CD8-positive, alpha-beta memory T cell (primary cell): ENCODE data around the gene MRPL50. TPM values are rescaled to one million over a fixed set of nuclear protein-coding genes. Genes with fewer than 3 reads are reported as not detected.

Experiments used
- CTCF ChIA-PET: fragments of 350-600 bp; sonication (Branson Sonifier 250); formaldehyde crosslinking; loops from one replicate; lab custom pipeline; 2021; ENCODE audit warnings: antibody characterized with exemption; lab: Charles Lee
- POLR2A ChIA-PET: fragments of 350-600 bp; sonication (Branson Sonifier 250); formaldehyde crosslinking; loops from one replicate; lab custom pipeline; 2021; ENCODE audit warnings: antibody characterized with exemption; lab: Charles Lee
- DNase-seq, 5 donors: peaks; one replicate each; pipeline versions ENCODE4 v3.0.0 to v3.0.0-alpha.2; 2020 to 2022; ENCODE audit warnings: mixed read lengths in 1 of 5
- H3K27ac ChIP-seq: one replicate; pipeline ENCODE4 v1.7.0; 2013; ENCODE audit warnings: low read depth, mild to moderate bottlenecking, low read length, moderate library complexity
- H3K27me3 ChIP-seq: 2 replicates; pipeline ENCODE4 v1.7.0; 2013; ENCODE audit warnings: low read length, mild to moderate bottlenecking; ENCODE audit not compliant: insufficient read depth, poor library complexity, severe bottlenecking
- H3K36me3 ChIP-seq: 2 replicates; pipeline ENCODE4 v1.7.0; 2013; ENCODE audit warnings: mild to moderate bottlenecking, low read length, moderate library complexity; ENCODE audit not compliant: insufficient read depth
- H3K4me1 ChIP-seq: 2 replicates; pipeline ENCODE4 v1.7.0; 2013; ENCODE audit warnings: mild to moderate bottlenecking, low read length, moderate library complexity; ENCODE audit not compliant: insufficient read depth
- H3K4me3 ChIP-seq: 2 replicates; pipeline ENCODE4 v1.7.0; 2013; ENCODE audit warnings: mild to moderate bottlenecking, low read length
- H3K9me3 ChIP-seq: 2 replicates; pipeline ENCODE4 v1.7.0; 2013; ENCODE audit warnings: mild to moderate bottlenecking, low read length
- H3K27ac Mint-ChIP-seq, 8 donors: one replicate each; pipeline ENCODE4 v1.8.0; 2020 to 2021; ENCODE audit warnings: mixed read lengths in 8 of 8, mild to moderate bottlenecking in 6 of 8, inconsistent platforms in 3 of 8, moderate library complexity in 3 of 8
- H3K27me3 Mint-ChIP-seq, 2 donors: one replicate each; pipeline ENCODE4 v1.8.0; 2020 to 2021; ENCODE audit warnings: mixed read lengths in 2 of 2, mild to moderate bottlenecking in 1 of 2, moderate library complexity in 1 of 2
- H3K36me3 Mint-ChIP-seq, 3 donors: one replicate each; pipeline ENCODE4 v1.8.0; 2020 to 2021; ENCODE audit warnings: mixed read lengths in 3 of 3, inconsistent platforms in 1 of 3, mild to moderate bottlenecking in 1 of 3
- H3K4me1 Mint-ChIP-seq, 3 donors: one replicate each; pipeline ENCODE4 v1.8.0; 2020 to 2021; ENCODE audit warnings: mixed read lengths in 3 of 3, inconsistent platforms in 1 of 3, mild to moderate bottlenecking in 1 of 3
- H3K4me3 Mint-ChIP-seq, 7 donors: one replicate each; pipeline ENCODE4 v1.8.0; 2020 to 2021; ENCODE audit warnings: mixed read lengths in 7 of 7, mild to moderate bottlenecking in 6 of 7, moderate library complexity in 4 of 7, inconsistent platforms in 2 of 7
- H3K9me3 Mint-ChIP-seq, 5 donors: one replicate each; pipeline ENCODE4 v1.8.0; 2020 to 2022; ENCODE audit warnings: mixed read lengths in 5 of 5, mild to moderate bottlenecking in 3 of 5, moderate library complexity in 2 of 5, inconsistent platforms in 1 of 5
- polyA plus RNA-seq: library from polyadenylated mRNA; unstranded; fragments of 300-500 nt; fragmentation: Illumina TruSeq; gene quantifications from one replicate; pipeline ENCODE4 v1.2.3, GENCODE V29; 2021
- total RNA-seq, 2 experiments: library from RNA; stranded (reverse); gene quantifications; one replicate each; pipeline ENCODE4 v1.2.3, GENCODE V29; 2021

MRPL50 gene
- total RNA-seq (10 to 100 TPM; 16.2 to 16.4 TPM), polyA plus RNA-seq (13.0 TPM)

- peak within 1 kb of the TSS; percentile 98 for H3K27ac ChIP-seq
- peaks cover 0 to 1% (median 0%) of the 10 kb centered on the region in 5 donors for H3K9me3 Mint-ChIP-seq
- peaks cover 51% of the 10 kb centered on the region for H3K4me1 ChIP-seq
- H3K27ac Mint-ChIP-seq = peak within 1 kb of the TSS; percentile 97 to 100 (median 100)
- H3K36me3 Mint-ChIP-seq = peaks cover 29 to 71% (median 47%) of the 10 kb centered on the region in 3 donors
- peaks cover 23% of the 10 kb centered on the region for H3K36me3 ChIP-seq
- H3K4me3 ChIP-seq = peak within 1 kb of the TSS; percentile 93
- H3K27me3 ChIP-seq = no peaks in the 10 kb centered on the region
- H3K27me3 Mint-ChIP-seq = no peaks in the 10 kb centered on the region
- H3K4me1 Mint-ChIP-seq = peaks cover 76 to 92% (median 90%) of the 10 kb centered on the region in 3 donors
- no peaks in the 10 kb centered on the region for H3K9me3 ChIP-seq
- POLR2A ChIA-PET = interaction anchor here (0.5 to 1.8 kb wide), 5 partner anchors 9 to 172 kb away, joined by 3 to 13 read pairs (median 3); partner anchors contain the start of gene RNF20
- DNase-seq = peak; percentile 93 to 98 (median 96)
- CTCF ChIA-PET = interaction anchor here (0.9 to 1.8 kb wide), 3 partner anchors 10 to 131 kb away, joined by 3 to 6 read pairs (median 6); no protein-coding TSS in a partner anchor
- H3K4me3 Mint-ChIP-seq = peak within 1 kb of the TSS; percentile 96 to 100 (median 98)
Measured at GRCh38 chr9:101398068-101398929, at the start of gene MRPL50, which contains the start of gene ZNF189. MRPL50 (minus strand) TSS chr9:101398618; CDS start chr9:101398592, 26 bp downstream. ZNF189 (plus strand) TSS chr9:101398851; CDS start chr9:101399157, 306 bp downstream.

DNA sequence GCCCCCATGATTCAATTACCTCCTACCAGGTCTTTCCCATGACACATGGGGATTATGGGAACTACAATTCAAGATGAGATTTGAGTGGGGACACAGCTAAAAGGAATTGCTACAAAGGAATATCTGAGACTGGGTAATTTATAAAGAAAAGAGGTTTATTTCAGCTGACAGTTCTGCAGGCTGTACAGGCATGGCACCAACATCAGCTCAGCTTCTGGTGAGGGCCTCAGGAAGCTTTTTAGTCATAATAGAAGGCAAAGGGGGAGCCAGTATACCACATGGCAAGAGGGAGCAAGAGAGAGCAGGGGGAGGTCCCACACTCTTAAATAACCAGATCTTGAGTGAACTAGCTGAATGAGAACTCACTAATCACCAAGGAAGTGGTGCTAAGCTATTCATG lies 48.3 kb upstream of the MRPL50 start:
- H3K27me3 ChIP-seq = peaks cover 5% of the 10 kb centered on the region
- no peak for DNase-seq
- no peak overlapping the region for H3K4me3 ChIP-seq
- Mint-ChIP-seq H3K4me3 (no peak overlapping the region), H3K36me3 (no peaks in the 10 kb centered on the region), H3K27me3 (peaks cover 37 to 72% of the 10 kb centered on the region in 2 donors), H3K4me1 (peaks cover 5 to 10% (median 10%) of the 10 kb centered on the region in 3 donors), H3K9me3 (peaks cover 0 to 3% (median 0%) of the 10 kb centered on the region in 5 donors), H3K27ac (no peak overlapping the region)
- CTCF ChIA-PET = no interaction called here
- no peaks in the 10 kb centered on the region for H3K4me1 ChIP-seq
- no peaks in the 10 kb centered on the region for H3K9me3 ChIP-seq
- H3K36me3 ChIP-seq = no peaks in the 10 kb centered on the region
- POLR2A ChIA-PET = no interaction called here
- H3K27ac ChIP-seq = no peak overlapping the region

- Mint-ChIP-seq H3K36me3 (no peaks in the 10 kb centered on the region), H3K9me3 (no peaks in the 10 kb centered on the region), H3K4me1 (peaks cover 5 to 10% (median 10%) of the 10 kb centered on the region in 3 donors), H3K4me3 (no peak overlapping the region), H3K27me3 (peaks cover 42 to 73% of the 10 kb centered on the region in 2 donors), H3K27ac (no peak overlapping the region)
- Histone ChIP-seq H3K36me3 (no peaks in the 10 kb centered on the region), H3K27ac (no peak overlapping the region), H3K9me3 (no peaks in the 10 kb centered on the region), H3K4me3 (no peak overlapping the region), H3K27me3 (peaks cover 5% of the 10 kb centered on the region), H3K4me1 (no peaks in the 10 kb centered on the region)
- ChIA-PET CTCF (no interaction called here), POLR2A (no interaction called here)
- no peak for DNase-seq
Measured at GRCh38 chr9:101445353-101446029, 47.1 kb upstream of the MRPL50 start.

DNA sequence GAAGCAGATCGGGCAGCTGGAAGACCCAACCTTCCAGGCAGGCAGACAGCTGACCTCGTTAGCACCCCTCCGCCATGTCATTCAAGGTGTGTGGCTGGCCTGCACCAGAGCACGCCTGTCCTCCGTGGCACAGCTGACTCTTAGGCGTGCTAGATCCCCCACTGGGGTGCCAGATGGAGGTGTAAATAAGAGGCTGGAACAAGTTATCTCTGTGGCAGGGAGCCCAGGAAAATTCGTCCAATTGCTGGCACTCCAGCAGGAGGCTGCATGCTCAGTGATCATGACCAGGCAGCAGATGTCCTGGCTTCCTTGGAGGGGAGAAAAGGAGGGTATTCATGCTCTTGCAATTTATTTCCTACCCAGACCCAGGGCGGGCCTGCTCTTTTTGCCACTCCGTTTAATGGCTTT lies 45.0 kb upstream of the MRPL50 start:
- no peaks in the 10 kb centered on the region for H3K9me3 Mint-ChIP-seq
- Histone ChIP-seq H3K4me3 (no peak overlapping the region), H3K9me3 (no peaks in the 10 kb centered on the region), H3K27ac (no peak overlapping the region), H3K36me3 (no peaks in the 10 kb centered on the region), H3K27me3 (peaks cover 5% of the 10 kb centered on the region), H3K4me1 (no peaks in the 10 kb centered on the region)
- peaks cover 35 to 78% of the 10 kb centered on the region in 2 donors for H3K27me3 Mint-ChIP-seq
- ChIA-PET POLR2A (no interaction called here), CTCF (no interaction called here)
- no peak overlapping the region for H3K27ac Mint-ChIP-seq
- no peak for DNase-seq
- H3K36me3 Mint-ChIP-seq = no peaks in the 10 kb centered on the region
- H3K4me1 Mint-ChIP-seq = peaks cover 0 to under 1% (median under 1%) of the 10 kb centered on the region in 3 donors
- no peak overlapping the region for H3K4me3 Mint-ChIP-seq

GRCh38 chr9:101442736-101443135 lies 44.3 kb upstream of the MRPL50 start:
- Histone ChIP-seq H3K4me1 (no peaks in the 10 kb centered on the region), H3K27me3 (peaks cover 5% of the 10 kb centered on the region), H3K36me3 (no peaks in the 10 kb centered on the region), H3K9me3 (no peaks in the 10 kb centered on the region), H3K4me3 (no peak overlapping the region), H3K27ac (no peak overlapping the region)
- peaks cover 32 to 78% of the 10 kb centered on the region in 2 donors for H3K27me3 Mint-ChIP-seq
- no peak overlapping the region for H3K4me3 Mint-ChIP-seq
- ChIA-PET POLR2A (no interaction called here), CTCF (no interaction called here)
- no peaks in the 10 kb centered on the region for H3K36me3 Mint-ChIP-seq
- no peaks in the 10 kb centered on the region for H3K9me3 Mint-ChIP-seq
- H3K27ac Mint-ChIP-seq = no peak overlapping the region
- H3K4me1 Mint-ChIP-seq = no peaks in the 10 kb centered on the region
- no peak for DNase-seq

DNA sequence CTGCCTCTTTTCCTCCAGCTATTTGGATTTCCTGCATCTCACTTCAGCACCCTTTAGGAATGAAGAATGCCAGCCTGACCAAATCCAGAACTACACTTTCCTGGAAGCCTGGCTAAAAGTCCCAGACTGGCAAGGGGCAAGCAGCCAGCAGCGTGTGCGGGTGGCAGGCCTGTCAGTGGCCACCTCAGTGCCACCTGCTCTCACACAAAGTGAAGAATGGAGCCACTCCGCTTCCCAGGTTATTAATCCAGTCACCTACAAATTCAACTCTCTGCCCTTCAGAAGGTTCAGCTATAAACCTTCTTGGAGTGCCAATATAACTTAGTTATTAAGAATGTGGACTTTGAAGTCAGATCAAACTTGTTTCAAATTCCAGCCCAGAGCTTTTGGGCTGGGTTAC lies 43.9 kb upstream of the MRPL50 start:
- no peak overlapping the region for H3K27ac ChIP-seq
- ChIA-PET POLR2A (no interaction called here), CTCF (no interaction called here)
- H3K36me3 Mint-ChIP-seq = no peaks in the 10 kb centered on the region
- peaks cover 32 to 81% of the 10 kb centered on the region in 2 donors for H3K27me3 Mint-ChIP-seq
- no peaks in the 10 kb centered on the region for H3K9me3 Mint-ChIP-seq
- no peaks in the 10 kb centered on the region for H3K36me3 ChIP-seq
- H3K4me1 Mint-ChIP-seq = no peaks in the 10 kb centered on the region
- no peak overlapping the region for H3K4me3 Mint-ChIP-seq
- no peak overlapping the region for H3K27ac Mint-ChIP-seq
- peaks cover 5% of the 10 kb centered on the region for H3K27me3 ChIP-seq
- H3K4me1 ChIP-seq = no peaks in the 10 kb centered on the region
- no peaks in the 10 kb centered on the region for H3K9me3 ChIP-seq
- DNase-seq = no peak
- H3K4me3 ChIP-seq = no peak overlapping the region

GRCh38 chr9:101440714-101441230 lies 42.4 kb upstream of the MRPL50 start:
- H3K27ac Mint-ChIP-seq = no peak overlapping the region
- Histone ChIP-seq H3K9me3 (no peaks in the 10 kb centered on the region), H3K4me1 (no peaks in the 10 kb centered on the region), H3K27me3 (no peaks in the 10 kb centered on the region), H3K4me3 (no peak overlapping the region), H3K36me3 (no peaks in the 10 kb centered on the region), H3K27ac (no peak overlapping the region)
- no peak for DNase-seq
- H3K27me3 Mint-ChIP-seq = peaks cover 25 to 79% of the 10 kb centered on the region in 2 donors
- no peak overlapping the region for H3K4me3 Mint-ChIP-seq
- no peaks in the 10 kb centered on the region for H3K36me3 Mint-ChIP-seq
- no peaks in the 10 kb centered on the region for H3K9me3 Mint-ChIP-seq
- ChIA-PET POLR2A (no interaction called here), CTCF (no interaction called here)
- no peaks in the 10 kb centered on the region for H3K4me1 Mint-ChIP-seq
